ENCODE measurements around the gene EIF2B5. TPM values are rescaled to one million over a fixed set of nuclear protein-coding genes. Genes with fewer than 3 reads are reported as not detected.

Gene EIF2B5
- total RNA-seq, 2 donors from 2014 or later = 29.1 to 30.5 TPM

DNA sequence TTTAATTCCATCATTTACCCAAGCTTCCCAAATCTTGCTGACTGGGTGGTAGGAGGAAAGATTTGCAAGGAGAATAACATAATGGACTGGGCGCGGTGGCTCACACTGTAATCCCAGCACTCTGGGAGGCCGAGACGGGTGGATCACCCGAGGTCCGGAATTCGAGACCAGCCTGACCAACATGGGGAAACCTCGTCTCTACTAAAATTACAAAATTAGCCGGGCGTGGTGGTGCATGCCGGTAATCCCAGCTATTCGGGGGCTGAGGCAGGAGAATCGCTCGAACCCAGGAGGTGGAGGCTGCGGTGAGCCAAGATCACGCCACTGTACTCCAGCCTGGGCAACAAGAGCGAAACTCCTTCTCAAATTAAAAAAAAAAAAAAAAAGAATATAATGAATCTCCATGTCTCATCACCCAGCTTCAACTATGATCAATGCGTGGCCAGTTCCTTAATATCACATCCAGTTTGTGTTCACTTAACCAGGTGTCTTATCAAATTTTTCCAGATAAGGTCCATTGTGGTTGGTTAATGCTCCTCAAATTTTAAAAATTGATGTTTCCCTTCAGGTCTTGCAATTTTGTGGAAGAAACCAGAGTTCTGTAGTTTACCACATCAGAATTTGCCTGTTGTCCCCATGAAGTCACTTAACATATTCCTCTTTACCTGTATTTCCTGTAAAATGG lies 49.5 kb downstream of the EIF2B5 start:
- no peak for ATAC-seq
- intact Hi-C loops (cut with DNase I) = loop anchor here in 1 of 2 donors (5.0 kb wide), 2 partner anchors 52 to 63 kb away; partner anchors contain the start of genes ALG3 and EEF1AKMT4
- DNase-seq = no peak

DNA sequence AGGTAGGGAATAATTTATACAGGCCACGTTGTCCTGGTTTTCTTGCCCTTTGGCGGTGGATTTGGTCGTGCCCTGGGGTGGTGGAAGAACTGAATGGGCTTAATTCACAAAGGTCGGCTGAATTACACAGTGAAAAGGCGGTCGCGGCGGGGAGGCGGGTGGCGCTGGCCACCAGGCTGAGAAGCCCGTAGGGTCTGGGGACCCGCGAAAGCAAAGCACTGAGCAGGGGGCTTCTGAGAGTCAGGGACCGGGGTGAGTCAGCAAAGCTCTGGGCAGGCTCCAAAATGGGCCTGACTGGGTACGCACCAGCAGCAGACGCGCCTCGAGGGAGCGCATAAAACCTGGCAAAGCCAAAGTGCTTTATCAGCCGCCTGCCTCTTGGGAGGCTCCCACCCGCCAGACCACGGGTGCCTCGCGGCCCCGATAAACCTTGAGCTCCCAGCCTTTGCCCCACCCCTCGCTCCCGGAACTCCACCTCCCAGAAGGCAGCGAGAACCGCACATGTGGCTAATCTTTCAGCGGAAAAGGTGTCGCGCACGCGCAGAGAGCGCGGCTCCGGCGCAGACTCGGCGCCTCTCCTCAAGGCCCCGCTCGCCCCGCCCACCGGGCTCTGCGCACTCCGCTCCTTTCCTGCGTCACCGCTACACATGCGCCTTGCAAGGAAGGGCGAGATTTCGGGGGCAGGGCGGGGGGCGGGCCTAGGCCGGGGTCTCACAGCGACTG lies 50.5 kb downstream of the EIF2B5 start:
- DNase-seq = peak; percentile 100
- intact Hi-C loops (cut with DNase I) = loop anchor here in 1 of 2 donors (5.0 kb wide), 2 partner anchors 53 to 62 kb away; partner anchors contain the start of genes ALG3 and EEF1AKMT4
- ATAC-seq = peak; percentile 96 to 98

DNA sequence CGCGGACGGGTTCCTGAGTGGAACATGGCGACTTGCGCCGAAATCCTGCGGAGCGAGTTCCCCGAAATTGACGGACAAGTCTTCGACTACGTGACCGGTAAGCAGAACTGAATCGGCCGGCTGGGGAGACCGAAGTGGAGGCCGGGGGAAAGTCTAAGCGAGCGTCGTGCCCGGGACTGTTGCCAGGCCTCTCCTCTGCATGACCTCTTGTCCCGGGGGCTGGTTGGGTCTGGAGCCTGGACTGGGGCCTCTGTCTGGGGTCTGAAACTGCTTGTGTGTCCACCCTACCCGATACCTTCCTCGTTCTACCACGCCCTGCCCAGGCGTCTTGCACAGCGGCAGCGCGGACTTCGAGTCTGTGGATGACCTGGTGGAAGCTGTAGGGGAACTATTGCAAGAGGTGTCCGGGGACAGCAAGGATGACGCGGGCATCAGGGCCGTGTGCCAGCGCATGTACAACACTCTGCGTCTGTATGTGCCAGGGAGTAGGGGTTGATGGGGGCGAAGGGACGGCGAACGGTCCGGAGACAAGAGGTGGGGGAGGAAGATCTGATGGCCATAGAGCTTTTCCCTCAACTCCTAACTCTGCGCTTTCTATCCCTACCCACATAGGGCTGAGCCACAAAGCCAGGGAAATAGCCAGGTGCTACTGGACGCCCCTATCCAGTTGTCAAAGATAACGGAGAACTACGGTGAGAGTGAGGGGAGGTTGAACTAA lies 51.2 kb downstream of the EIF2B5 start, which contains the start of gene ABCF3:
ABCF3 (plus strand) TSS at position 16 of the 718 bp plus-strand sequence; CDS start at position 25, 9 bp downstream.
- intact Hi-C loops (cut with DNase I) = loop anchor here in 1 of 2 donors (5.0 kb wide), 2 partner anchors 54 to 61 kb away; partner anchors contain the start of genes ALG3 and EEF1AKMT4
- ATAC-seq (peak; percentile 21 to 46), DNase-seq (peak; percentile 77)

DNA sequence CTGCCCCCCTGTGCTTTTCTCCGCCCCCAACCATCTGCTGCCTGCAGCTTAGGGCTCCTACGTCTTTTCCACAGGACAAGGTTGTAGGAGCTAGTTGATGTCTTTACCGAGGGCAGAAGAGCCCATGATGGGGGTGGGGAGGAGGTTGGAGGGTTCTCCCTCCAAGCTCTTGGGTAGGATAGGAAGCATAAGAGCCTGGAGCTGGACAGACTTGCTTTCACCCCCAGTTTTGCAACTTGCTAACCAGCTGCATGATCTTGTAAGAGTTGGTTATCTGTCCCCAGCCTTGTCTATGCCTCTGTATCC lies 51.7 kb downstream of the EIF2B5 start:
- DNase-seq = no peak
- intact Hi-C loops (cut with DNase I) = loop anchor here in 1 of 2 donors (5.0 kb wide), 2 partner anchors 55 to 60 kb away; partner anchors contain the start of genes ALG3 and EEF1AKMT4

DNA sequence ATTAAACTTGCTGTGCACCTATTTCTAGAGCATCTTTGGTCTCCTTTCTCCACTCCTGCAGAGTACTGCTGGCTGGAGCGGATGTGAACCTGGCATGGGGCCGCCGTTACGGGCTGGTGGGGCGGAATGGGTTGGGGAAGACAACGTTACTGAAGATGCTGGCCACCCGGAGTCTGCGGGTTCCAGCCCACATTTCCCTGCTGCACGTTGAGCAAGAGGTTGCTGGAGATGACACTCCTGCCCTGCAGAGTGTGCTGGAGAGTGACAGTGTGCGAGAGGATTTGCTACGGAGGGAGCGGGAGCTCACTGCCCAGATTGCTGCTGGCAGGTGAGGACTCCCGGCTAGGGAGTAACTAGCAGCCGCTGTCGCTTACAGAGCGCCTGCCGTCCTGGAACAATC lies 52.9 kb downstream of the EIF2B5 start:
- intact Hi-C loops (cut with DNase I) = loop anchor here in 1 of 2 donors (5.0 kb wide), 2 partner anchors 56 to 59 kb away; partner anchors contain the start of genes ALG3 and EEF1AKMT4
- ATAC-seq (no peak), DNase-seq (no peak)

More for the DNA sequence above, 51.7 kb downstream of the EIF2B5 start:
- no peak for ATAC-seq

DNA sequence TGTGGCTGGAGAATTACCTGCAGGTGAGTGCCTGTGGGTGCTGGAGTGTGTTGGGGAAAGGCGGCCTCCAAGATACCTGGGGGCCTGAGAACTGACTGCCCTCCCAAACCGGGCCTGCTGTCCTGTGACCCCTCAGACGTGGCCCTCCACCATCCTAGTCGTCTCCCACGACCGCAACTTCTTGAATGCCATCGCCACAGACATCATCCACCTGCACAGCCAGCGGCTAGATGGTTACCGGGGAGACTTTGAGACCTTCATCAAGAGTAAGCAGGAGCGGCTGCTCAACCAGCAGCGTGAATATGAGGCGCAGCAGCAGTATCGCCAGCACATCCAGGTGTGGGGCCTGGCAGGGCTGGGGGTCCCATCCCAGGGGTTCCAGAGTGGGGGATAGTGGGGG lies 54.3 kb downstream of the EIF2B5 start:
- intact Hi-C loops (cut with DNase I) = loop anchor here in 1 of 2 donors (5.0 kb wide), 2 partner anchors 57 to 58 kb away; partner anchors contain the start of genes ALG3 and EEF1AKMT4
- DNase-seq = no peak
- ATAC-seq = no peak

DNA sequence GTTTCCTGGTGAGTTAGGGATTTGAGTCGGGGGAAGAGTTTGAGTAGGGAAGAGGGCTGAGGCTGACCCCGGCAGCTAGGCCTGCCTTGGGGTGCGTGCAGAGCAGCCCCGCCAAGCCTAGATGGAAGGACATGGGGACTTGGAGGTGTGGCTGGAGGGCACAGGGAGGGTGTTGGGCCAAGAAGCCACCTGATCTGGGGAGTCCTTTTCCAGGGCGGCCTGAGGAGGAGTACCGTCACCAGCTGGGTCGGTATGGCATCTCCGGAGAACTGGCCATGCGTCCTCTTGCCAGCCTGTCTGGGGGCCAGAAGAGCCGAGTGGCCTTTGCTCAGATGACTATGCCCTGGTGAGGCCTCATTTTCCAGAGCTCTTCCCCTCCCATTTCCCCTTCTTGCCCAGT lies 57.7 kb downstream of the EIF2B5 start:
- ATAC-seq (no peak), DNase-seq (no peak)
- intact Hi-C loops (cut with DNase I) = no loop called here

DNA sequence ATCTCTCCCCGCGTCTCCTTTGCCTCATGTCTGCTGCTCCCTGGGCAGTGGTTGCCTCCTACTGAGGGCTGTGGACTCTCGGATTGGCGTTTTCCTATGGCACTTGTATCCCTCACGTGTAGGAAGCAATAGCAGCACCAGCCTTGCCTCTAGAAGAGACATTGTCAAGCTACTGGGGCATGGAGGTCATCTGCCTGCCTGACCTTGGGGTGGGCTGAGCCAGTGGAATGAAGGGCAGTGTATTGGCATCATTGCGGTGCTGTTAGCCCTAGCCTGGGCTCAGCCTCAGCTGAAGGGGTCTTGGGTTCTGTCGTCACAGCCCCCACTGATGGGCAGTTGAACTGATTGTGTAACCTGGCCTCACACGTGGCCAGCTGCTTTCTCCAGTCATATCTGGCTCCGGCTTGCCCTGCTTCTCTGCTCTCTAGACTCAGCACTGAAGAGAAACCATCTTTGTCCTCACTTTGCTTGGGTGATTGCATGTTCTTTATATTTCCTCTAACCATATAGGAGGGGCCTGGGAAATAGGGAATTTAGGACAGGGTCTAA lies 58.9 kb downstream of the EIF2B5 start:
- peak in 1 of 2 donors; percentile 7 for ATAC-seq
- DNase-seq = no peak
- intact Hi-C loops (cut with DNase I) = no loop called here

Other genes with a start within 250 kb of the EIF2B5 start
- gene ABCC5, start 117.5 kb upstream of the EIF2B5 start, total RNA-seq = 10 to 100 TPM; 40.2 to 69.2 TPM
- not detected for gene HTR3D, start 103.6 kb upstream of the EIF2B5 start, total RNA-seq
- not detected for gene HTR3C, start 82.3 kb upstream of the EIF2B5 start, total RNA-seq
- gene HTR3E, start 38.3 kb upstream of the EIF2B5 start, total RNA-seq = not detected
- gene DVL3, start 20.0 kb downstream of the EIF2B5 start, total RNA-seq = 10 to 100 TPM; 42.6 to 66.2 TPM
- 100 to 1,000 TPM; 278 to 314 TPM for gene AP2M1, start 39.5 kb downstream of the EIF2B5 start, total RNA-seq
- gene ABCF3, start 50.8 kb downstream of the EIF2B5 start, total RNA-seq = 10 to 100 TPM; 54.4 to 78.2 TPM
- not detected for gene VWA5B2, start 94.2 kb downstream of the EIF2B5 start, total RNA-seq
- gene ALG3, start 113.6 kb downstream of the EIF2B5 start, total RNA-seq = 10 to 100 TPM; 23.2 to 28.2 TPM
- gene EEF1AKMT4, start 114.3 kb downstream of the EIF2B5 start, total RNA-seq = 1 to 10 TPM; 1.9 to 3.1 TPM
- gene CAMK2N2, start 126.2 kb downstream of the EIF2B5 start, total RNA-seq = under 1 TPM in 1 of 2 donors, not detected in 1; 0.18 TPM
- gene ECE2, start 140.7 kb downstream of the EIF2B5 start, total RNA-seq = 1 to 10 TPM in 1 of 2 donors, not detected in 1; 1.1 TPM
- gene PSMD2, start 163.9 kb downstream of the EIF2B5 start, total RNA-seq = 100 to 1,000 TPM; 176 to 217 TPM
- 100 to 1,000 TPM; 229 to 275 TPM for gene EIF4G1, start 179.2 kb downstream of the EIF2B5 start, total RNA-seq
- gene FAM131A, start 202.2 kb downstream of the EIF2B5 start, total RNA-seq = 10 to 100 TPM; 21.0 to 31.1 TPM
- 1 to 10 TPM; 2.3 to 2.6 TPM for gene CLCN2, start 226.2 kb downstream of the EIF2B5 start, total RNA-seq
- 10 to 100 TPM; 26.8 to 34.4 TPM for gene POLR2H, start 226.4 kb downstream of the EIF2B5 start, total RNA-seq
- under 1 TPM; 0.50 to 0.58 TPM for gene THPO, start 242.8 kb downstream of the EIF2B5 start, total RNA-seq
- 10 to 100 TPM in 1 of 2 donors, 1 to 10 TPM in 1; 7.2 to 12.2 TPM for gene CHRD, start 244.7 kb downstream of the EIF2B5 start, total RNA-seq